Measurements from ENCODE around the gene ADAM19.
"Not testable (repeated sequence)": the region's sequence is repeated elsewhere in the genome, so short reads cannot be mapped to it uniquely, and the experiment has no call there.

Gene ADAM19

GRCh38 chr5:157492886-157493285 lies 82.7 kb downstream of the ADAM19 start:
- H3K36me3 ChIP-seq (ENCODE audit: control insufficient read depth in 1 of 2, insufficient read depth in 2 of 2, low read length in 2 of 2) = peaks cover 20 to 36% of the 10 kb centered on the region in 2 donors
- H3K27ac ChIP-seq (ENCODE audit: low read depth, low read length) = no peak overlapping the region
- H3K9me3 ChIP-seq (ENCODE audit: control insufficient read depth in 1 of 2, low read length in 2 of 2) = no peaks in the 10 kb centered on the region
- no peaks in the 10 kb centered on the region for H3K27me3 ChIP-seq (ENCODE audit: control insufficient read depth in 1 of 2, insufficient read depth in 2 of 2, low read length in 2 of 2)
- no peaks in the 10 kb centered on the region for H3K4me1 ChIP-seq (ENCODE audit: control insufficient read depth in 1 of 2, insufficient read depth in 2 of 2, low read length in 2 of 2)
- no peak overlapping the region for H3K4me3 ChIP-seq (ENCODE audit: low read depth in 1 of 2, low read length in 2 of 2)
- H3K9ac ChIP-seq (ENCODE audit: low read depth in 1 of 2, low read length in 2 of 2) = no peak overlapping the region

- no peak overlapping the region for H3K9ac ChIP-seq (ENCODE audit: low read depth in 1 of 2, low read length in 2 of 2)
- H3K4me3 ChIP-seq (ENCODE audit: low read depth in 1 of 2, low read length in 2 of 2) = no peak overlapping the region
- no peak overlapping the region for H3K27ac ChIP-seq (ENCODE audit: low read depth, low read length)
- peaks cover 16 to 36% of the 10 kb centered on the region in 2 donors for H3K36me3 ChIP-seq (ENCODE audit: control insufficient read depth in 1 of 2, insufficient read depth in 2 of 2, low read length in 2 of 2)
- H3K27me3 ChIP-seq (ENCODE audit: control insufficient read depth in 1 of 2, insufficient read depth in 2 of 2, low read length in 2 of 2) = no peaks in the 10 kb centered on the region
- H3K9me3 ChIP-seq (ENCODE audit: control insufficient read depth in 1 of 2, low read length in 2 of 2) = no peaks in the 10 kb centered on the region
- H3K4me1 ChIP-seq (ENCODE audit: control insufficient read depth in 1 of 2, insufficient read depth in 2 of 2, low read length in 2 of 2) = peaks cover 5 to 7% of the 10 kb centered on the region in 2 donors
Observed at GRCh38 chr5:157491471-157491995, 84.0 kb downstream of the ADAM19 start.

GRCh38 chr5:157487358-157487757 lies 88.2 kb downstream of the ADAM19 start:
- no peaks in the 10 kb centered on the region for H3K9me3 ChIP-seq (ENCODE audit: control insufficient read depth in 1 of 2, low read length in 2 of 2)
- H3K4me3 ChIP-seq (ENCODE audit: low read depth in 1 of 2, low read length in 2 of 2) = no peak overlapping the region
- H3K4me1 ChIP-seq (ENCODE audit: control insufficient read depth in 1 of 2, insufficient read depth in 2 of 2, low read length in 2 of 2) = peaks cover 5 to 15% of the 10 kb centered on the region in 2 donors
- H3K27ac ChIP-seq (ENCODE audit: low read depth, low read length) = peak overlapping the region; percentile 44
- no peak overlapping the region for H3K9ac ChIP-seq (ENCODE audit: low read depth in 1 of 2, low read length in 2 of 2)
- no peaks in the 10 kb centered on the region for H3K27me3 ChIP-seq (ENCODE audit: control insufficient read depth in 1 of 2, insufficient read depth in 2 of 2, low read length in 2 of 2)
- peaks cover 16 to 18% of the 10 kb centered on the region in 2 donors for H3K36me3 ChIP-seq (ENCODE audit: control insufficient read depth in 1 of 2, insufficient read depth in 2 of 2, low read length in 2 of 2)

GRCh38 chr5:157486861-157487260 lies 88.7 kb downstream of the ADAM19 start:
- Histone ChIP-seq H3K27me3 (ENCODE audit: control insufficient read depth in 1 of 2, insufficient read depth in 2 of 2, low read length in 2 of 2) (no peaks in the 10 kb centered on the region), H3K27ac (ENCODE audit: low read depth, low read length) (peak overlapping the region; percentile 44), H3K36me3 (ENCODE audit: control insufficient read depth in 1 of 2, insufficient read depth in 2 of 2, low read length in 2 of 2) (peaks cover 16 to 18% of the 10 kb centered on the region in 2 donors), H3K4me1 (ENCODE audit: control insufficient read depth in 1 of 2, insufficient read depth in 2 of 2, low read length in 2 of 2) (peaks cover 5 to 15% of the 10 kb centered on the region in 2 donors), H3K9me3 (ENCODE audit: control insufficient read depth in 1 of 2, low read length in 2 of 2) (no peaks in the 10 kb centered on the region), H3K9ac (ENCODE audit: low read depth in 1 of 2, low read length in 2 of 2) (no peak overlapping the region), H3K4me3 (ENCODE audit: low read depth in 1 of 2, low read length in 2 of 2) (no peak overlapping the region)

GRCh38 chr5:157486221-157486681 lies 89.3 kb downstream of the ADAM19 start:
- Histone ChIP-seq H3K4me1 (ENCODE audit: control insufficient read depth in 1 of 2, insufficient read depth in 2 of 2, low read length in 2 of 2) (peaks cover 5 to 15% of the 10 kb centered on the region in 2 donors), H3K9ac (ENCODE audit: low read depth in 1 of 2, low read length in 2 of 2) (no peak overlapping the region), H3K4me3 (ENCODE audit: low read depth in 1 of 2, low read length in 2 of 2) (no peak overlapping the region), H3K36me3 (ENCODE audit: control insufficient read depth in 1 of 2, insufficient read depth in 2 of 2, low read length in 2 of 2) (peaks cover 15 to 16% of the 10 kb centered on the region in 2 donors), H3K9me3 (ENCODE audit: control insufficient read depth in 1 of 2, low read length in 2 of 2) (no peaks in the 10 kb centered on the region), H3K27me3 (ENCODE audit: control insufficient read depth in 1 of 2, insufficient read depth in 2 of 2, low read length in 2 of 2) (no peaks in the 10 kb centered on the region), H3K27ac (ENCODE audit: low read depth, low read length) (no peak overlapping the region)

- H3K9ac ChIP-seq (ENCODE audit: low read depth in 1 of 2, low read length in 2 of 2) = no peak overlapping the region
- H3K36me3 ChIP-seq (ENCODE audit: control insufficient read depth in 1 of 2, insufficient read depth in 2 of 2, low read length in 2 of 2) = peaks cover 17 to 18% of the 10 kb centered on the region in 2 donors
- H3K27ac ChIP-seq (ENCODE audit: low read depth, low read length) = no peak overlapping the region
- H3K27me3 ChIP-seq (ENCODE audit: control insufficient read depth in 1 of 2, insufficient read depth in 2 of 2, low read length in 2 of 2) = no peaks in the 10 kb centered on the region
- no peaks in the 10 kb centered on the region for H3K9me3 ChIP-seq (ENCODE audit: control insufficient read depth in 1 of 2, low read length in 2 of 2)
- H3K4me1 ChIP-seq (ENCODE audit: control insufficient read depth in 1 of 2, insufficient read depth in 2 of 2, low read length in 2 of 2) = peaks cover 5 to 15% of the 10 kb centered on the region in 2 donors
- H3K4me3 ChIP-seq (ENCODE audit: low read depth in 1 of 2, low read length in 2 of 2) = no peak overlapping the region
Observed at GRCh38 chr5:157485811-157486210, 89.8 kb downstream of the ADAM19 start.

GRCh38 chr5:157485340-157485739 lies 90.2 kb downstream of the ADAM19 start:
- no peak overlapping the region for H3K27ac ChIP-seq (ENCODE audit: low read depth, low read length)
- no peak overlapping the region for H3K4me3 ChIP-seq (ENCODE audit: low read depth in 1 of 2, low read length in 2 of 2)
- no peaks in the 10 kb centered on the region for H3K9me3 ChIP-seq (ENCODE audit: control insufficient read depth in 1 of 2, low read length in 2 of 2)
- no peaks in the 10 kb centered on the region for H3K27me3 ChIP-seq (ENCODE audit: control insufficient read depth in 1 of 2, insufficient read depth in 2 of 2, low read length in 2 of 2)
- peaks cover 5 to 15% of the 10 kb centered on the region in 2 donors for H3K4me1 ChIP-seq (ENCODE audit: control insufficient read depth in 1 of 2, insufficient read depth in 2 of 2, low read length in 2 of 2)
- no peak overlapping the region for H3K9ac ChIP-seq (ENCODE audit: low read depth in 1 of 2, low read length in 2 of 2)
- H3K36me3 ChIP-seq (ENCODE audit: control insufficient read depth in 1 of 2, insufficient read depth in 2 of 2, low read length in 2 of 2) = peaks cover 17 to 18% of the 10 kb centered on the region in 2 donors

GRCh38 chr5:157484768-157485167 lies 90.8 kb downstream of the ADAM19 start:
- Histone ChIP-seq H3K36me3 (ENCODE audit: control insufficient read depth in 1 of 2, insufficient read depth in 2 of 2, low read length in 2 of 2) (peaks cover 17 to 18% of the 10 kb centered on the region in 2 donors), H3K9ac (ENCODE audit: low read depth in 1 of 2, low read length in 2 of 2) (no peak overlapping the region)

GRCh38 chr5:157482702-157483101 lies 92.9 kb downstream of the ADAM19 start:
- not testable (repeated sequence) for H3K9ac ChIP-seq (ENCODE audit: low read depth in 1 of 2, low read length in 2 of 2); H3K4me3 ChIP-seq (ENCODE audit: low read depth in 1 of 2, low read length in 2 of 2); H3K27ac ChIP-seq (ENCODE audit: low read depth, low read length); H3K27me3 ChIP-seq (ENCODE audit: control insufficient read depth in 1 of 2, insufficient read depth in 2 of 2, low read length in 2 of 2); H3K9me3 ChIP-seq (ENCODE audit: control insufficient read depth in 1 of 2, low read length in 2 of 2)
- H3K4me1 ChIP-seq (ENCODE audit: control insufficient read depth in 1 of 2, insufficient read depth in 2 of 2, low read length in 2 of 2) = peaks cover 12 to 18% of the 10 kb centered on the region in 2 donors
- peaks cover 6 to 12% of the 10 kb centered on the region in 2 donors for H3K36me3 ChIP-seq (ENCODE audit: control insufficient read depth in 1 of 2, insufficient read depth in 2 of 2, low read length in 2 of 2)

More at GRCh38 chr5:157484768-157485167, 90.8 kb downstream of the ADAM19 start:
- no peak overlapping the region for H3K27ac ChIP-seq (ENCODE audit: low read depth, low read length)
- H3K27me3 ChIP-seq (ENCODE audit: control insufficient read depth in 1 of 2, insufficient read depth in 2 of 2, low read length in 2 of 2) = no peaks in the 10 kb centered on the region
- H3K9me3 ChIP-seq (ENCODE audit: control insufficient read depth in 1 of 2, low read length in 2 of 2) = no peaks in the 10 kb centered on the region
- peaks cover 5 to 15% of the 10 kb centered on the region in 2 donors for H3K4me1 ChIP-seq (ENCODE audit: control insufficient read depth in 1 of 2, insufficient read depth in 2 of 2, low read length in 2 of 2)
- no peak overlapping the region for H3K4me3 ChIP-seq (ENCODE audit: low read depth in 1 of 2, low read length in 2 of 2)

- peaks cover 13 to 16% of the 10 kb centered on the region in 2 donors for H3K4me1 ChIP-seq (ENCODE audit: control insufficient read depth in 1 of 2, insufficient read depth in 2 of 2, low read length in 2 of 2)
- no peak overlapping the region for H3K9ac ChIP-seq (ENCODE audit: low read depth in 1 of 2, low read length in 2 of 2)
- H3K27ac ChIP-seq (ENCODE audit: low read depth, low read length) = no peak overlapping the region
- no peak overlapping the region for H3K4me3 ChIP-seq (ENCODE audit: low read depth in 1 of 2, low read length in 2 of 2)
- H3K9me3 ChIP-seq (ENCODE audit: control insufficient read depth in 1 of 2, low read length in 2 of 2) = no peaks in the 10 kb centered on the region
- H3K27me3 ChIP-seq (ENCODE audit: control insufficient read depth in 1 of 2, insufficient read depth in 2 of 2, low read length in 2 of 2) = no peaks in the 10 kb centered on the region
- H3K36me3 ChIP-seq (ENCODE audit: control insufficient read depth in 1 of 2, insufficient read depth in 2 of 2, low read length in 2 of 2) = peaks cover 6 to 12% of the 10 kb centered on the region in 2 donors
Observed at GRCh38 chr5:157481666-157482065, 93.9 kb downstream of the ADAM19 start.
